CD14-positive monocyte (primary cell): Measurements from ENCODE around the gene FTSJ3. TPM values are rescaled to one million over a fixed set of nuclear protein-coding genes. Genes with fewer than 3 reads are reported as not detected.

ENCODE experiments used
- DNase-seq, 3 donors: peaks; one replicate each; pipeline ENCODE4 v3.0.0-alpha.2; 2011 to 2022
- H2AFZ ChIP-seq: 2 replicates; pipeline ENCODE4 v1.6.0; 2012; ENCODE audit warnings: mild to moderate bottlenecking, low read depth, low read length, inconsistent platforms; ENCODE audit not compliant: insufficient read depth, poor library complexity, severe bottlenecking
- H3K27ac ChIP-seq, 2 donors: 1 replicate in 1 of 2; 2 replicates in 1 of 2; pipeline ENCODE4 v1.5.1; 2012 to 2013; ENCODE audit warnings: low read length in 2 of 2, control low read depth in 1 of 2, inconsistent platforms in 1 of 2, low read depth in 1 of 2, mild to moderate bottlenecking in 1 of 2
- H3K27me3 ChIP-seq, 2 donors: one replicate each; pipeline versions ENCODE4 v1.6.0 to v1.6.1; 2011 to 2013; ENCODE audit warnings: low read length in 2 of 2; ENCODE audit not compliant: control insufficient read depth in 2 of 2, insufficient read depth in 2 of 2
- H3K36me3 ChIP-seq, 2 donors: replicated peaks in 1 of 2; 1 replicate in 1 of 2; 2 replicates in 1 of 2; pipeline versions ENCODE4 v1.5.1 to v1.6.1; 2012 to 2013; ENCODE audit warnings: low read length in 2 of 2, control low read depth in 1 of 2, inconsistent platforms in 1 of 2, mild to moderate bottlenecking in 1 of 2; ENCODE audit not compliant: insufficient read depth in 2 of 2, control insufficient read depth in 1 of 2
- H3K4me1 ChIP-seq, 2 donors: 1 replicate in 1 of 2; 2 replicates in 1 of 2; pipeline versions ENCODE4 v1.5.1 to v1.6.1; 2012 to 2013; ENCODE audit warnings: low read length in 2 of 2, control low read depth in 1 of 2, inconsistent platforms in 1 of 2, mild to moderate bottlenecking in 1 of 2, moderate library complexity in 1 of 2; ENCODE audit not compliant: insufficient read depth in 2 of 2, control insufficient read depth in 1 of 2
- H3K4me2 ChIP-seq: replicated peaks from 2 replicates; pipeline ENCODE3; 2012; ENCODE audit warnings: low read length, moderate library complexity, mild to moderate bottlenecking; ENCODE audit not compliant: poor library complexity, severe bottlenecking; ENCODE audit errors: extremely low read depth
- H3K4me3 ChIP-seq, 3 experiments: fragments of 200-600 bp in 1 of 3; sonication (generic) in 1 of 3; replicated peaks in 1 of 3; 1 replicate in 2 of 3; 2 replicates in 1 of 3; pipeline ENCODE4 v1.5.1; 2011 to 2013; ENCODE audit warnings: low read length in 3 of 3, mild to moderate bottlenecking in 3 of 3, control low read depth in 2 of 3, low read depth in 2 of 3, inconsistent platforms in 1 of 3, moderate library complexity in 1 of 3
- H3K79me2 ChIP-seq: 2 replicates; pipeline ENCODE4 v1.6.0; 2012; ENCODE audit warnings: mild to moderate bottlenecking, control low read depth, inconsistent platforms, low read length, moderate library complexity; ENCODE audit not compliant: insufficient read depth
- H3K9ac ChIP-seq: 2 replicates; pipeline ENCODE4 v1.6.0; 2017; ENCODE audit warnings: low read length, mild to moderate bottlenecking; ENCODE audit not compliant: insufficient read depth, poor library complexity, severe bottlenecking
- H3K9me3 ChIP-seq, 2 donors: replicated peaks in 1 of 2; 1 replicate in 1 of 2; 2 replicates in 1 of 2; pipeline versions ENCODE4 v1.5.1 to v1.6.1; 2012 to 2013; ENCODE audit warnings: low read length in 2 of 2, control low read depth in 1 of 2; ENCODE audit not compliant: control insufficient read depth in 1 of 2, insufficient read depth in 1 of 2
- H4K20me1 ChIP-seq: 2 replicates; pipeline ENCODE4 v1.6.0; 2012; ENCODE audit warnings: mild to moderate bottlenecking, low read length, control low read depth, moderate library complexity; ENCODE audit not compliant: insufficient read depth
- H3K27ac Mint-ChIP-seq, 7 donors: one replicate each; pipeline ENCODE4 v1.8.0; 2020; ENCODE audit warnings: mild to moderate bottlenecking in 7 of 7, mixed read lengths in 7 of 7, moderate library complexity in 6 of 7, inconsistent platforms in 2 of 7
- H3K27me3 Mint-ChIP-seq, 3 donors: one replicate each; pipeline ENCODE4 v1.8.0; 2021 to 2022; ENCODE audit warnings: low read depth in 3 of 3, mild to moderate bottlenecking in 3 of 3, mixed read lengths in 3 of 3, moderate library complexity in 3 of 3, inconsistent platforms in 1 of 3
- H3K36me3 Mint-ChIP-seq, 2 donors: one replicate each; pipeline ENCODE4 v1.8.0; 2020; ENCODE audit warnings: mixed read lengths in 2 of 2, inconsistent platforms in 1 of 2, mild to moderate bottlenecking in 1 of 2
- H3K4me1 Mint-ChIP-seq: one replicate; pipeline ENCODE4 v1.8.0; 2020; ENCODE audit warnings: mild to moderate bottlenecking, mixed read lengths
- H3K4me3 Mint-ChIP-seq, 2 donors: one replicate each; pipeline ENCODE4 v1.8.0; 2020; ENCODE audit warnings: mild to moderate bottlenecking in 2 of 2, mixed read lengths in 2 of 2, moderate library complexity in 1 of 2
- H3K9me3 Mint-ChIP-seq, 7 donors: one replicate each; pipeline ENCODE4 v1.8.0; 2020 to 2022; ENCODE audit warnings: mixed read lengths in 7 of 7, mild to moderate bottlenecking in 6 of 7, moderate library complexity in 6 of 7, inconsistent platforms in 2 of 7
- WGBS: methylation state at CpG from one replicate; pipeline ENCODE4 v1.1.5; 2013; ENCODE audit warnings: missing lambda C conversion rate; ENCODE audit not compliant: insufficient coverage; 5-methylcytosine and 5-hydroxymethylcytosine counted together
- intact Hi-C, 2 donors: fragments of 100-400 bp; cut with micrococcal nuclease; formaldehyde crosslinking; loops; one replicate each; pipeline versions ENCODE4 v1.15.0 to v1.15.1; 2023
- polyA plus RNA-seq, 3 donors: library from polyadenylated mRNA; depleted of rRNA in 1 of 3; unstranded in 2 of 3; stranded (reverse) in 1 of 3; fragments of 300-500 nt in 2 of 3; fragments of >200 nt in 1 of 3; fragmentation: Illumina TruSeq in 2 of 3; gene quantifications; 1 replicate in 2 of 3; 2 replicates in 1 of 3; pipeline ENCODE4 v1.2.3, GENCODE V29; 2012 to 2021
- TF ChIP-seq, protein P1 (sequence below): fragments of 200-600 bp; IDR thresholded peaks from one replicate; pipeline ENCODE4 v1.8.0; 2022; ENCODE audit warnings: antibody characterized with exemption, mild to moderate bottlenecking

FTSJ3 gene
- polyA plus RNA-seq, 3 donors = 9.2 to 23.7 (median 15.0) TPM

DNA sequence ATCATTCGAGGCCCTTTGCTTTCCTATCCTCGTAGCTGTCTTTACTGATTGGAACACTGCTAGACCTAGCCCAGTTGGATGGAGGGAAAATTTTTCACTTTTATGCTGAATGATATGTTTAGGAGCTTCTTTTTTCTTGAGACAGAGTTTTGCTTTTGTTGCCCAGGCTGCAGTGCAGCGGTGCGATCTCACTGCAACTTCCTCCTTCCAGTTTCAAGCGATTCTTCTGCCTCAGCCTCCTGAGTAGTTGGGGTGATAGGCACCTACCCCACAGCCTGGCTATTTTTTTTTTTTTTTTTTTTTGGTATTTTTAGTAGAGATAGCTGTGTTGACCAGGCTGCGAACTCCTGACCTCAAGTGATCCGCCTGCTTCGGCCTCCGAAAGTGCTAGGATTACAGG is 17.5 kb downstream of the FTSJ3 start:
- Mint-ChIP-seq H3K36me3 (peaks cover 89 to 94% of the 10 kb centered on the region in 2 donors), H3K27ac (no peak overlapping the region)
- TF ChIP-seq, protein P1, sequence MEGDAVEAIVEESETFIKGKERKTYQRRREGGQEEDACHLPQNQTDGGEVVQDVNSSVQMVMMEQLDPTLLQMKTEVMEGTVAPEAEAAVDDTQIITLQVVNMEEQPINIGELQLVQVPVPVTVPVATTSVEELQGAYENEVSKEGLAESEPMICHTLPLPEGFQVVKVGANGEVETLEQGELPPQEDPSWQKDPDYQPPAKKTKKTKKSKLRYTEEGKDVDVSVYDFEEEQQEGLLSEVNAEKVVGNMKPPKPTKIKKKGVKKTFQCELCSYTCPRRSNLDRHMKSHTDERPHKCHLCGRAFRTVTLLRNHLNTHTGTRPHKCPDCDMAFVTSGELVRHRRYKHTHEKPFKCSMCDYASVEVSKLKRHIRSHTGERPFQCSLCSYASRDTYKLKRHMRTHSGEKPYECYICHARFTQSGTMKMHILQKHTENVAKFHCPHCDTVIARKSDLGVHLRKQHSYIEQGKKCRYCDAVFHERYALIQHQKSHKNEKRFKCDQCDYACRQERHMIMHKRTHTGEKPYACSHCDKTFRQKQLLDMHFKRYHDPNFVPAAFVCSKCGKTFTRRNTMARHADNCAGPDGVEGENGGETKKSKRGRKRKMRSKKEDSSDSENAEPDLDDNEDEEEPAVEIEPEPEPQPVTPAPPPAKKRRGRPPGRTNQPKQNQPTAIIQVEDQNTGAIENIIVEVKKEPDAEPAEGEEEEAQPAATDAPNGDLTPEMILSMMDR = no peak

DNA sequence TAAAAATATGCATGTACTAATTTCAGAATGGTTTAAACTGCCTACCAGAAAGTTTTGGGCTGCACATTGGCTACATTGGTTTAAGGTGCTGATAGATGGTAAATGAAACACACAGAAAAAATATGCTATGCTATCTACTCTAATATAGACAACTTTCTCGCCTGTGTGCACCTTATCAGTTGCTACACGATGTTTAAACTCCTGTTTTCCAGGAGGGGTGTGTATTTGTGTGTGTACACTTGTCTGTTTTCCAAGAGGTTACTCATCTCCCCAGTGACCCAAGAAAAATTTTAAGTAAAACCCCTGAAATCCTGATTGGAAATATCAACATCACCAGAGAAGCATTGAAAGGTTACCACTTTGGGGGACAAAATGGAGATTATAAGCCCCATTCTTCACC is 21.9 kb downstream of the FTSJ3 start:
- Histone ChIP-seq H3K79me2 (peaks cover 7% of the 10 kb centered on the region), H3K9me3 (no peaks in the 10 kb centered on the region), H3K9ac (no peak overlapping the region), H3K36me3 (peaks cover 98 to 100% of the 10 kb centered on the region in 2 donors), H3K4me3 (no peak overlapping the region), H2AFZ (no peak overlapping the region), H3K27ac (no peak overlapping the region), H4K20me1 (peaks cover 8% of the 10 kb centered on the region), H3K4me2 (no peak overlapping the region), H3K27me3 (no peaks in the 10 kb centered on the region), H3K4me1 (no peaks in the 10 kb centered on the region)
- Mint-ChIP-seq H3K9me3 (no peaks in the 10 kb centered on the region), H3K27me3 (no peaks in the 10 kb centered on the region), H3K36me3 (peaks cover 76 to 91% of the 10 kb centered on the region in 2 donors), H3K4me3 (no peak overlapping the region), H3K4me1 (no peaks in the 10 kb centered on the region), H3K27ac (no peak overlapping the region)
- TF ChIP-seq, protein P1 = no peak
- DNase-seq = no peak
- WGBS = no CpG with 5 or more reads among the region's 2 CpGs
- intact Hi-C loops = no loop called here

More for the DNA sequence above, 17.5 kb downstream of the FTSJ3 start:
- no peaks in the 10 kb centered on the region for H3K4me1 Mint-ChIP-seq
- H3K9me3 Mint-ChIP-seq = no peaks in the 10 kb centered on the region
- intact Hi-C loops = no loop called here
- H3K27me3 Mint-ChIP-seq = no peaks in the 10 kb centered on the region
- Histone ChIP-seq H3K27ac (no peak overlapping the region), H3K4me3 (no peak overlapping the region), H3K79me2 (no peaks in the 10 kb centered on the region), H4K20me1 (peaks cover 8% of the 10 kb centered on the region), H3K9ac (no peak overlapping the region), H3K4me1 (no peaks in the 10 kb centered on the region), H3K27me3 (no peaks in the 10 kb centered on the region), H3K4me2 (no peak overlapping the region), H3K36me3 (peaks cover 100% of the 10 kb centered on the region in 2 donors), H3K9me3 (no peaks in the 10 kb centered on the region), H2AFZ (no peak overlapping the region)
- no peak overlapping the region for H3K4me3 Mint-ChIP-seq
- no peak for DNase-seq
- WGBS = no CpG with 5 or more reads among the region's 9 CpGs
